Stimulated activated CD4-positive, alpha-beta T cell treated with anti-CD3 and anti-CD28 coated beads, Interleukin-15, amount 100 ng/mL, for 48 hours (primary cell): ENCODE results near the gene DES.

Experiments
- DNase-seq, 2 donors: peaks; one replicate each; pipeline ENCODE4 v3.0.0-alpha.2; 2020; ENCODE audit warnings: low read depth in 2 of 2

Gene DES

DNA sequence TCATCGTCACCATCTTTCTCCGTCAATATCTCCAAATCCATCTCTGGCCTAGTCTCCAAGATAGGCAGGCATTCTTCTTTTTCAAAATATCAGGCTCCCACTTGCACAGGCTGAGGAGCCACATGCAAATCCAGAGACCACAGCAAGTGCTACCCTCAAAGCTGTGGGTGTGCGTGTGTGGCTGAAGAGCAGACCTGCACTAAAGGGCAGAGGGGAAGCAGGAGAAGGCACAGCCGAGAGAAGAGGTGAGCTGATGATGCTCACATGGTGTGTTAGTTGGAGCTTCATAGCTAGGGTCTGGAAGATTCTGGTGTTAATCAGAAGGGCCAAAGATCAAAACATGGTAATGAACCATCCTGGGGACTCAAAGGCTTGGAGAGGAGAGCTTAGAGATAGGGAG lies 20.3 kb downstream of the DES start:
- DNase-seq = no peak

DNA sequence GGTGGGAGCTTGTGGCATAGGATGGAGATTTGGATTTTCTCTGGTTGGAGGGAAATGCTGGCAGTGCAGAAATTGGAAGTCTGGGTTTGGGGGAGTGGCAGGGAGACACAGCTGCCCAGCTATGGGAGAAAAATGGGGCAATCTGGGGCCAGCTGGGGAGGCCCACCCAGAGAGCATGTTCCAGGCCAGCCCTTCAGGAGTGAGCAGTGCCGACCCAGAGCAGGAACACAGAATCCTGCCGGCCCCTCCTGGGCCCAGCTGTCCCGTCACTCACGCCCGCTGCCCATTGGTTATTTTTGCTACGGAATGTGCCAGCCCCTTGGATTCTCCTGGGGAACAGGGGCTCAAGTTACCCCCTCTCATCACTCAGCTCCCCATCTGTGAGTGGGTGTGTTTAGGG lies 21.3 kb downstream of the DES start:
- no peak for DNase-seq

DNA sequence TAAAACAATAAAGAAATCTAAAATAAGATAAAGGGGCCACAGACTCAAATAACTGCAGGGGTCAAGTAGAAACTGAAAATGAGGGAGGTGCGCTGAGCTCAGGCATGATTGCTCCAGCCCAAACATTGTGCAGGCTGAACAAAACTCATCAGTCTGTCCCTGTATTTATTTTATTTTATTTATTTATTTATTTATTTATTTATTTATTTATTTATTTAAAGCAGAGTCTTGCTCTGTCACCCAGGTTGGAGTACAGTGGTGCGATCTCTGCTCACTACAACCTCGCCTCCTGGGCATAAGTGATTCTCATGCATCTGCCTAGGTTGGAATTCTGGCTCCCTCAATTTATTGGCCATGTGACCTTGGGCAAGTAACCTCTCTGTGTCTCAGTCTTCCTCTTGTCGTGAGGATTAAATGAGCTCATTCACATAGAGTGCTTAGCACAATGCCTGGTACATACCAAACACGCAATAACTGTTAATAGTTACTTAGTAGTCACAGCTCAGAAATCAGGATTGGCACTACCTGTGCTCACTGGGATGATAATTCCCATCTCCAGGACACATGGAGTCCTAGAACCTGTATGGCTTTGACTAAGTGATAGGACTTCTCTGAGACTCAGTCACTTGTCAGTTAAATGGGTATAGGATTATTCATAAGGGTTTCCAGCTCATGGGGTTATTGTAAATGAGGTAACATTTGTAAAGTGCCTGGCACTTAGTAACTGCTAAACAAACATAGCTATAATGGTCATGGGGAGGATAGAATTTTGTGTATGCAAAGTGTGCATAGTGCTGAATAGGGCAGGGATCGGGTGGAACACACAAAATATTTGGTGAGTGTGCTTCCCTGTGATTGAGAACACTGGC lies 22.4 kb downstream of the DES start:
- DNase-seq = no peak

DNA sequence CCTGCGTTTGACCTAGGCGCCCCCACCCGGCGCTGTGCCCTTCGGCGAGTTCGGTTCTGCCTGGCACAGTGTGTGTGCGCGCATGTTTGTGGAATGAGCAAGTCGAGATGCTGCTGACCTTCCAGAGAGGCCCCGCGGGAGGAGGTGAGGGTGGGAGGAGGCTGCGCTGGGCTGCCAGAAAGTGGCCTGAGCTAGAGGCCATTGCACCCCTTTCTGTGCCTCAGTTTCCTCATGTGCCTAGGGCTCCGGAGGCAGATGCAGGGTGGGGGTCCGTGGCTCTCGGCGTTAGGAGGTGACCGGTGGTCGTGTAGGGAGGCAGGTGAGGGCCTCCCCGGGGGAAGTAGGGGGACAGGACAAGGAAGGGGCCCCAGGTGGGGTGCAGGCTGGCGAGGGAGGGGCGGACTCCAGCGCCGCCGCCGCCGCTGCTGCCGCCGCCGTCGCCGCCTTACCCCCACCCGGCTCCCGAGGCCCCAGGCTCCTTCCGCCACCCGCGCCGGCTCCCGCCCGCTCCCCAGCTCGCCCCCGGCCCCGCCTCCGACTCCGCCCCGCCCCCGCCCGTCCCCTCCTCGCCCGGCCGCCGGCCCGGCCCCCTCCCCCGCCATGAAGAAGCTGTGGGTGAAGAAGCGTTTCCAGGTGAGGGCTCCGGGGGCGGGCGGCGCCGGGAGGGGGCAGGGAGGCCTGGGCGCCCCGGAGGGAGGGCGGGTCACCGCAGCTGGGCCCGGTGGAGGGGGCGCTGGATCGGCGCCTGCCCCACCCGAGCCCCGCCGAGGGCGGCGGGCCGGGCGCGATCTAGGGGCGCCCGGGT lies 23.5 kb downstream of the DES start:
- DNase-seq = peak in 1 of 2 donors; percentile 27

DNA sequence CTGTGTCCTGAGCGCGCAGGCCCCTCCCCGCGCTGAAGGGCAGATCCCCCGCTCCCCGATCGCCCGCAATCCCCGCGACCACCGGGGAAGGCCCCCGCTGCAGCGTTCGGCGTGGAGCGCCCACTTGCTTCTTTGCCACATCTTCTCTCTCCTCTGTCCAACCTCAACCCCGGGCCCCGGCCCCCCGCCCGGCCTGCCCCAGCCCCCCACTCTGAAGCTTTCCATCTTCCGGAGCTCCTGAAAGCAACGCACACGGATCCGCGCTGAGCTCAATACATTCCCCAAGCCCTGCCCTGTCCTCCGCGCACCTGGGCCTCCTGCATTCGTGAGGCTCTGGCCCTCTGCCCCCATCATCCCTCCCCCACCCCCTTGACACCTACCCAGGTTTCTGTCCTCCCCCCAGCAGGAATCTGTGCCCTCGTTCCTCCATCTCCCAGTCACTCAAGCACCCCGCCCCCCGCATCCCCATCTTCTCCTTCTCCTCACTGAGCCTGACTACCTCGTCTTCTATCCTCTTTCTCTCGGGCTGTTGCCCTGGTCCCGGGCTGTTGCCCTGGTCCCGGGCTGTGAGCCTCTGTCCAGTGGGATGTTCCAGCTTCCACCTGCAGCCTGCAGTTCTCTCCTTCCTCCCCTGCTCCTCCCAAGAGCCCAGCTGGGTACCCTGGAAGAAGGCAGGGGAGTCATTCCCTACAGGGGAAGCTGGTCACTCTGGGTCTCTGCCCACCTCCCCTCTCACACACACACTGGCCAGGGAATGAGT lies 24.3 kb downstream of the DES start:
- DNase-seq = no peak

DNA sequence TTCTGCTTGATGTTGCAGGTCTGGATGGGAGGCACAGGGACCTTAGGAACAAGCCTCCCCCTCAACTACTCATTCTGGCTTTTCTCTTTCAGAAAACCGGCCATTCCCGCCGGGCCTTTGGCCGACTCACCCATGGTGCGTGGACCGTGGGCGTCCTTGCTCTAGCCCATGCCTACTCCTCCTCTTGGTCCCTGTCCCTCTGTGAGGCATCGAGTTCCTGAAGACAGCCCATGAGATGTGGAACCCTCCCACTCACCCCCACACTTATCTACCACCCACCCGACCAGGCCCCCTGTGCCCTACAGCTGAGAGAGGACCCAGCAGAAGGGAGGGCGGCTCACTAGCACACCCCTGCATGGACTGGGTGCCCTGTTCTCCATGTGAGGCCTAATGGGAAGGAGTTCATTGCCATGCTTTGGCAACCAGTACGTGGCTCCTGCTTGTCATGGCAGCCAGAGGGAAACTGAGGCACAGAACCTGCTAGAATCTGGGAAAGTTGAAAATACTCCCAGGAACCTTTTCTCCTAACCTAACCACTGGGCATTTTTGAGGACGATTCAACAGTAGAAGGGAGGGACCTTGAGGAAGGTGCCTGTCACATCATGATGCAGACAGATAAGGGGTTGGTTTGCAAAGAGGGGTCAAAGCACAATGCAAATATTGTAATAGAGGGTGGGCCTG lies 25.0 kb downstream of the DES start:
- DNase-seq = no peak

DNA sequence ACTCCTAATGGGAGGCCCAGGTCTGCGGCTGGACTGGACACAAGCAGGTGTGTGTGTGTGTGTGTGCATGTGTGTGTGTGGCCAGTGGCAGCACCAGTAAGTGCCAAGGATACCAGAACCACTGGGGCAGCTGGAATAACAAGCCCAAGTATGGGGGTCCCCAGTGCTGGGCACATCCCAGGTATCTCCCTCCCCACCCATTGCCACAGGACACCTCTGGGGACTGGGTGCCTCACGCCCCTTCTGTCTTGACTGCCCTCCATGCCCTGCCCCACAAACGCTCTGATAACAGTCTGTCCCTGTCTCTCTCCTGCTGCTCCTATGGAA lies 25.5 kb downstream of the DES start:
- no peak for DNase-seq

DNA sequence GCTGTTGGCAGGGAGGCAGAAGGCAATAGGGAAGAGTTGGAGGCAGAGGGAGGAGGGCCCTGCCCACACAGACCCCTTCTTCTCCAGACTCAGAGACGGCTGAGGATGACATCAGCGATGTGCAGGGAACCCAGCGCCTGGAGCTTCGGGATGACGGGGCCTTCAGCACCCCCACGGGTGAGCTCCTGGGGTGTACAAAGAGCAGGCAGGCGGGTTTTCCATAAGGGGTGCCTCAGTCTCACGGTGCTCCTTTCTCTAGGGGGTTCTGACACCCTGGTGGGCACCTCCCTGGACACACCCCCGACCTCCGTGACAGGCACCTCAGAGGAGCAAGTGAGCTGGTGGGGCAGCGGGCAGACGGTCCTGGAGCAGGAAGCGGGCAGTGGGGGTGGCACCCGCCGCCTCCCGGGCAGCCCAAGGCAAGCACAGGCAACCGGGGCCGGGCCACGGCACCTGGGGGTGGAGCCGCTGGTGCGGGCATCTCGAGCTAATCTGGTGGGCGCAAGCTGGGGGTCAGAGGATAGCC lies 26.5 kb downstream of the DES start:
- DNase-seq = no peak

DNA sequence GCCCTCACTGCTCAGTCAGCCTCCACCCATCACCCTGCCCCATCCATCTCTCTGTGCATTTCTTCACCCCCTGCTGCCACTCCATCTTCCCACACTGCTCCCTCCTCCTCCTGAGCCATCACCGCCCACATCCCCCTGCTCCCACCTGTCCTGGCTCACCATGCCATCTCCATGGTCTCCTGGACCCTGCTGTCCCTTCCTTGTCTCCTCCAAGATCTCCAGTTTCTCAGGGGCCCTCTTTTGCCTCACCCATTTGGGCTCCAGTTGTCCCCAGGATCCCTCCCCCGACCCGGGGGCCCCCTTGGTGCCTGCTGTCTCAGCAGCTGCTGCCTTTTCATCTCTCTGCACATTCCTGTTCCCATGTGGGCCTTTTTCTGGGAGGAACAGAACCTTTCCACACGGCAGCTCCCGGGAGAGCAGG lies 27.1 kb downstream of the DES start:
- no peak for DNase-seq

DNA sequence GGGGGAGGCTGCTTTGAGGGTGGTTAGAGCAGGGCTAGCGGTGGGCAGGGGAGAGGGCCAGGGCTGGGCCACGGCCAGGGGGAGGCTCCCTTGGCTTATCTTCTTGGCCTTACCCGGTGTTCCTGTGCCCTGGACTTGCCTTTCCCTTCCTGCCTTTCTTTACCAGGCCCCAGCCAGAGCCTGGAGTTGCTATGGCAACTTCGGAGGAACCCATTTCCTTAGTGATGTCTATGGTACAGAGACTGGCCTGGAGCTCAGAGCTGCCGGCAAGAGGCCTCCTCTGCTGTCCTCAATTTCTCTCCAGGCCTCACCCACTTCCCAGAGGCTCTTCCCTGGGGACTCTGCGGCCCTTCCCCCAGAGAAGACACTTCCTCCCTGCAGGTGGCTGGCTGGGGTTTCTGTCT lies 27.9 kb downstream of the DES start:
- no peak for DNase-seq

DNA sequence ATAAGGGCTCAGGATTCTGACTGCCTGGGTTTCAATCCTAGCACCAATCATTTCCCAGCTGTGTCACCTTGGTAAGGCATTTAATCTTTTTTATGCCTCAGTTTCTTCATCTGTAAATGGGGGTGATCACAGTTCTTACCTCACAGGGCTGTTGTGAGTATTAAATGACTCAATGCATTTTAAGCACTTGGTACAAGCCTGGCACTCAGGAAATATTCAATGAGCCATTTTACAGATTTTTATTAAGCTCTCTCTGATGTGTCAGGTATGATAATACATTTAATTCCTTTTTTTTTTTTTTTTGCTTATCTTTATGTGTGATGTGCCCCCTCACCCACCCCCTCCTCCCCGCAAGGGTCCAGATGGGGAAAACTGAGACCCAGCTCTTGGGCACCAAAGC lies 28.5 kb downstream of the DES start:
- DNase-seq = no peak

DNA sequence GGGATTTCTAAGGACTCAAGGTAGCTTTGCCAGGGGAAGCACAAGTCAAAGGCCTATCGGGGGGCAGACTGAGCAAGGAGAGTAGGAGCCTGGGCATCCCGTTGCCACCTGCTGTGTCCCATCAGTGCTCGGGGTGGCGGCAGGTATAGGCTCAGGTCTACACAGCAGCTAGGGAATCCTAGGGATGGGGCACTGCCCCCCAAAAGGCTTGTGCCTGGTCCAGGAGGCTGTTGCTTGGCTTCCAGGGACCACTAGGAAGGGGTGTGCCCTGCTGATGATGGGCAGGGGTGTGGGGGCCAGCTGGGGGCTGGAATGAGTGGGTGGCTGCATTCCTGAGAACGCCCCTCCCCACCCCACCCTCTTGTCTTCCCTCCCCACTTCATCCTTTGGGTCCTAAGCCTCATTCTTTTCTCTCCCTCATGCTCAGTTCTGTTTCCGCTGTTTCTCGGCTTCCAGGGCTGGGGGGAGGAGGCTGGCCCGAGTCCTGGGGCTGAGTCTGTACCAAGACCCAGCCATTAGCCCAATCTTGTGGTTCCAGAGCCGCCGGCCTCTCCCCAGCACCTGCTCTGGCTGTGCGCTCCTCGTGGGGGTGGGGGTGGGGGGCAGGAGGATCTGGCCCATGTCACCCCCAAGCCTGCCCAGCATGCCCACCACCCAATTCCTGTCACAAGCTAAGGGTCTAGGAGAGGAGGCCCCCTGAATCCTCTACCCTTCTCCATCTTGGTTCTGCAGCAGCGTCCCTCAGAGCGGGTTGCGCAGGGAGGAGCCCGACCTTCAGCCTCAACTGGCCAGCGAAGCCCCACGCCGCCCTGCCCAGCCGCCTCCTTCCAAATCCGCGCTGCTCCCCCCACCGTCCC lies 29.3 kb downstream of the DES start:
- no peak for DNase-seq

DNA sequence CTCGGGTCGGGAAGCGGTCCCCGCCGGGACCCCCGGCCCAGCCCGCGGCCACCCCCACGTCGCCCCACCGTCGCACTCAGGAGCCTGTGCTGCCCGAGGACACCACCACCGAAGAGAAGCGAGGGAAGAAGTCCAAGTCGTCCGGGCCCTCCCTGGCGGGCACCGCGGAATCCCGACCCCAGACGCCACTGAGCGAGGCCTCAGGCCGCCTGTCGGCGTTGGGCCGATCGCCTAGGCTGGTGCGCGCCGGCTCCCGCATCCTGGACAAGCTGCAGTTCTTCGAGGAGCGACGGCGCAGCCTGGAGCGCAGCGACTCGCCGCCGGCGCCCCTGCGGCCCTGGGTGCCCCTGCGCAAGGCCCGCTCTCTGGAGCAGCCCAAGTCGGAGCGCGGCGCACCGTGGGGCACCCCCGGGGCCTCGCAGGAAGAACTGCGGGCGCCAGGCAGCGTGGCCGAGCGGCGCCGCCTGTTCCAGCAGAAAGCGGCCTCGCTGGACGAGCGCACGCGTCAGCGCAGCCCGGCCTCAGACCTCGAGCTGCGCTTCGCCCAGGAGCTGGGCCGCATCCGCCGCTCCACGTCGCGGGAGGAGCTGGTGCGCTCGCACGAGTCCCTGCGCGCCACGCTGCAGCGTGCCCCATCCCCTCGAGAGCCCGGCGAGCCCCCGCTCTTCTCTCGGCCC lies 30.1 kb downstream of the DES start:
- DNase-seq = no peak

DNA sequence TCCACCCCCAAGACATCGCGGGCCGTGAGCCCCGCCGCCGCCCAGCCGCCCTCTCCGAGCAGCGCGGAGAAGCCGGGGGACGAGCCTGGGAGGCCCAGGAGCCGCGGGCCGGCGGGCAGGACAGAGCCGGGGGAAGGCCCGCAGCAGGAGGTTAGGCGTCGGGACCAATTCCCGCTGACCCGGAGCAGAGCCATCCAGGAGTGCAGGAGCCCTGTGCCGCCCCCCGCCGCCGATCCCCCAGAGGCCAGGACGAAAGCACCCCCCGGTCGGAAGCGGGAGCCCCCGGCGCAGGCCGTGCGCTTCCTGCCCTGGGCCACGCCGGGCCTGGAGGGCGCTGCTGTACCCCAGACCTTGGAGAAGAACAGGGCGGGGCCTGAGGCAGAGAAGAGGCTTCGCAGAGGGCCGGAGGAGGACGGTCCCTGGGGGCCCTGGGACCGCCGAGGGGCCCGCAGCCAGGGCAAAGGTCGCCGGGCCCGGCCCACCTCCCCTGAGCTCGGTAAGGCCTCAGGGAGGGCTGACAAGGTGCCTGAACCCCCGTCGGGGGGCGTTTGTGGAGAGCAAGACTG lies 30.7 kb downstream of the DES start:
- DNase-seq = no peak

DNA sequence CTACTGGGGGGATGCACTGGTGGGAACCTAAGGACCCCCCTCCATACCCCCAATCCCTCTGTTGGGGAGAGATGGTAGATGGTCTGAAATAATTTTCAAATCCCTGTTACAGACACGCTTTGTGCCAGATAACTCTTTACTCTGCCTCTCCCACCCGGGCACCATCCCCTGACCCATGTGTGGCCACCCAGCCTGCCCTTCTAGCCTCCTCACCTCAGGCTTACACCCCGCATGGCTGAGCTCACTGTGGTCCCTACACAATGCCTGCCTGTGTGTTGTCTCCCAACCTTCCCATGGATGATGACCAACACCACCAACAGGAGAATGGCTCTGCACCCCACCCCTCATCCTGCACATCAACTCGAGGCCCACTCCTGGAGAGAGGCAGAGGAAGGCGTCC lies 31.4 kb downstream of the DES start:
- DNase-seq = no peak

DNA sequence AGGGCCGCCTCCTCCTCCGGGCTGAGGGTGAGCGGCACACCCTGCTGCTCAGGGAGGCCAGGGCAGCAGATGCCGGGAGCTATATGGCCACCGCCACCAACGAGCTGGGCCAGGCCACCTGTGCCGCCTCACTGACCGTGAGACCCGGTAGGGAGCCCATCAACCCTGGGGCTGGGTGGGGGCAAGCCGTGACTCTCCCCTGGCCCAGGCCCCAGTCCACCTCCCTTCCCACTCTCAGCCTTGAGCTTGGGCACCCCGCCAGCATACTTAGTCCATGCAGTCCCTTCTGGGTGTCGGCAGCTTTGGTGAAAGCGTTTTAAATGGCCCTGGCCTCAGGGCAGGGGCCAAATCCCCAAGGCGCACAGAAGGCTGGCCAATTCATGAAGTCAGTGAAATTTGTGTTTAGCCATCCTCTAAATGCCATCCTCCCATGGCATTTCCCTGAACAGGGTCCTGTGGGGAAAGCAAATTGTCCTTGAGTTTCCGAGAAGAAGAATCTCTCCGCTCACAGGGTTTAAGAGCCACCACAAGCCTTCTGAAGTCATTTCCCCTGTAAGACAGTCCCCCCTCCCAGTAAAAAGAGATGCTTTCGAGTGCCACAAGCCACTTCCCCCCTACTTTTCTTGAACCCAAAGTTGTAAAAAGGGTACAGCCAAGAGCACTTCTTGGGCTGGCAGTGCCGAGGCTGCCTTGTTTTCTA lies 33.6 kb downstream of the DES start:
- DNase-seq = no peak

DNA sequence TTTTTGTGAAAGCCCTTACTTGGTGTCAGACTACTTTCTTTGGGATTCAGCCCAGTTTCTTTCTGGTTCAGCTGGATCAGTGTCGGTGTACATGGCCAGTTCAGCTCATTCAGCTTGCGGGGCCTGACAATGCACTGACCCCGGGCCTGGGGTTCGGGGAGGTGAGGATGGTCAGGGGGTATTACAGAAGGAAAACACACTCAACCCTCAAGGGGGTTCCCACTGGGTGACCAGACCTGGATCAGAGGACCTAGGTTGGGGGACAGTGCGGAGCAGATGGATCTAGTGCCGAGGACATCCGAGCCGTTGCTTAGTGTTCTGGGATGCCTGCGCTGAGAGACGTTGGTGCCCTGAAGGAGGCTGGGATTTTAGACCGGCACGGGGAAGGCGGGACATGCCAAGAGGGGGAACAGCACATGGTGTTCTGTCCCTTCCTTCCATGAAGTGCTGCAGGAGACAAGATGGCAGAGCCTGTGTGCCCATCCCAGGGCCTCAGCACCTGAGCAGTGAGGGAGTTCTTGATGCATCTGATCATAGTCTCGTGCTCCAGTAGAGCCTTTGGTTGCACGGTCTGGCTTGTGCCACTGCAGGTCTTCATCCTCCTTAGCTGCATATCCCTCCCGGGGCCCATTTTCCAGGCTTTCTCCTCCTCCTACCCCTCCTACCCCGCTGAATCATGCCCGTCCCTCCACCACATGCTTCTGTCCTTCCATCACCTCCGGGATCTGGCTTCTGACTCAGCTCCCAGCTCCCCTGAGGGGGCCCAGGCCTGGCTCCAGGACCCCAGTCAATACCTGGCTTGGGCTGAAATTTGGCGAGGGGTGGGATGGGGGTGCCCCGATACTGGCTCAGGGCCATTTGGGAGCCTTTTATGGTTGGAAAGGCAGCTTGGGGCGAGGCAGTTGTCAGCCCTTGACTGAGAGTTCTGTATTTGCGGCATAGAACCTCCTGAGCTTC lies 34.5 kb downstream of the DES start:
- DNase-seq = no peak
